ENCODE data around the gene FGF19.
A peak's percentile ranks its signal among the peaks of the same experiment; 100 is the strongest.

DNA sequence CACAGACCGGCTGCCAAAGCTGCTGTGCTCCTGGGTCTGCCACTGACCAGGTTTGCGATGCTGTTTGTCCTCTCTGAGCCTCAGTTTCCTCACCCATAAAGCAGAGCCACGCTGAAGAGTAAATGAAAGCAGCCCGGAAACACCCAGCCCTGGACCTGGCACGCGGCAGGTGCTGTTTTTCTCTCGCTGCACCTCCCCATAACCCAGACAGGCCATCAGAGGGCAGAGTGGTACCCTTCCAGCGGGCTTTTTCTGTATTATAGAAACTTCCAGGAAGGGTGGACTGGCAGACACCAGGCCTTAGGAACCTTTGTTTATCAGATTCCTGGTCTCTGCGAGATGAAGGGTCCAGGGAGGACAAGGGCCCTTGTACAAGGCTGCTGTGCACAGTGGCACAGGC is 17.9 kb upstream of the FGF19 start:
- TF ChIP-seq CTCF (conservative IDR thresholded peaks at IDR 0.05; ENCODE audit: low read length): peak; percentile 54
- TF ChIP-seq EZH2phosphoT487 (IDR thresholded peaks at IDR 0.05; ENCODE audit: borderline replicate concordance, low read depth, low read length): no peak

All from OCI-LY7 (cell line).